ENCODE results near the gene MYZAP. TPM values are rescaled to one million over a fixed set of nuclear protein-coding genes. Genes with fewer than 3 reads are reported as not detected.

MYZAP gene
- total and polyA plus RNA-seq, 4 experiments from 2014 or later = 0.16 to 1.7 (median 1.1) TPM

GRCh38 chr15:57597431-57597830 is 5.7 kb downstream of the MYZAP start:
- no peak overlapping the region for H3K4me3 ChIP-seq (ENCODE audit: low read length in 2 of 2)
- CTCF ChIA-PET (ENCODE audit: partially characterized antibody) = no interaction called here
- H3K4me1 ChIP-seq (ENCODE audit: insufficient read depth, low read length) = no peaks in the 10 kb centered on the region
- intact Hi-C loops (cut with micrococcal nuclease) = no loop called here
- H3K27ac Mint-ChIP-seq = no peak overlapping the region
- POLR2A ChIA-PET (ENCODE audit: partially characterized antibody) = no interaction called here
- no peak overlapping the region for H3K4me3 Mint-ChIP-seq
- no peak overlapping the region for H3K27ac ChIP-seq (ENCODE audit: low read depth, low read length)
- DNase-seq = no peak
- H3K27me3 ChIP-seq (ENCODE audit: insufficient read depth, low read length) = peaks cover under 1% of the 10 kb centered on the region
- H3K4me1 Mint-ChIP-seq = peaks cover 0 to 5% (median 3%) of the 10 kb centered on the region in 4 donors
- no peaks in the 10 kb centered on the region for H3K36me3 Mint-ChIP-seq
- H3K9me3 Mint-ChIP-seq = no peaks in the 10 kb centered on the region
- H3K36me3 ChIP-seq (ENCODE audit: insufficient read depth, low read length) = no peaks in the 10 kb centered on the region
- H3K9me3 ChIP-seq (ENCODE audit: control insufficient read depth in 1 of 2, low read length in 2 of 2) = no peaks in the 10 kb centered on the region
- peaks cover 11 to 14% of the 10 kb centered on the region in 2 donors for H3K27me3 Mint-ChIP-seq

GRCh38 chr15:57598346-57598745 is 6.6 kb downstream of the MYZAP start:
- H3K36me3 ChIP-seq (ENCODE audit: insufficient read depth, low read length) = no peaks in the 10 kb centered on the region
- Mint-ChIP-seq H3K36me3 (no peaks in the 10 kb centered on the region), H3K4me3 (no peak overlapping the region), H3K27ac (no peak overlapping the region), H3K27me3 (peaks cover 8 to 13% of the 10 kb centered on the region in 2 donors), H3K4me1 (no peaks in the 10 kb centered on the region), H3K9me3 (no peaks in the 10 kb centered on the region)
- H3K4me1 ChIP-seq (ENCODE audit: insufficient read depth, low read length) = no peaks in the 10 kb centered on the region
- ChIA-PET CTCF (ENCODE audit: partially characterized antibody) (no interaction called here), POLR2A (ENCODE audit: partially characterized antibody) (no interaction called here)
- H3K27me3 ChIP-seq (ENCODE audit: insufficient read depth, low read length) = no peaks in the 10 kb centered on the region
- DNase-seq = no peak
- H3K27ac ChIP-seq (ENCODE audit: low read depth, low read length) = no peak overlapping the region
- intact Hi-C loops (cut with micrococcal nuclease) = no loop called here
- H3K4me3 ChIP-seq (ENCODE audit: low read length in 2 of 2) = no peak overlapping the region
- no peaks in the 10 kb centered on the region for H3K9me3 ChIP-seq (ENCODE audit: control insufficient read depth in 1 of 2, low read length in 2 of 2)

- H3K36me3 Mint-ChIP-seq = no peaks in the 10 kb centered on the region
- H3K4me3 ChIP-seq (ENCODE audit: low read length in 2 of 2) = no peak overlapping the region
- CTCF ChIA-PET (ENCODE audit: partially characterized antibody) = no interaction called here
- no peaks in the 10 kb centered on the region for H3K9me3 Mint-ChIP-seq
- H3K4me1 Mint-ChIP-seq = no peaks in the 10 kb centered on the region
- H3K27ac Mint-ChIP-seq = peak overlapping the region in 1 of 7 donors; percentile 22
- no peaks in the 10 kb centered on the region for H3K9me3 ChIP-seq (ENCODE audit: control insufficient read depth in 1 of 2, low read length in 2 of 2)
- no peaks in the 10 kb centered on the region for H3K27me3 ChIP-seq (ENCODE audit: insufficient read depth, low read length)
- intact Hi-C loops (cut with micrococcal nuclease) = no loop called here
- no peaks in the 10 kb centered on the region for H3K36me3 ChIP-seq (ENCODE audit: insufficient read depth, low read length)
- DNase-seq = no peak
- POLR2A ChIA-PET (ENCODE audit: partially characterized antibody) = no interaction called here
- H3K27ac ChIP-seq (ENCODE audit: low read depth, low read length) = no peak overlapping the region
- H3K27me3 Mint-ChIP-seq = peaks cover 4 to 10% of the 10 kb centered on the region in 2 donors
- no peaks in the 10 kb centered on the region for H3K4me1 ChIP-seq (ENCODE audit: insufficient read depth, low read length)
- H3K4me3 Mint-ChIP-seq = no peak overlapping the region
These were observed 7.6 kb downstream of the MYZAP start for GRCh38 chr15:57599296-57599810.

- POLR2A ChIA-PET (ENCODE audit: partially characterized antibody) = no interaction called here
- H3K27ac ChIP-seq (ENCODE audit: low read depth, low read length) = no peak overlapping the region
- intact Hi-C loops (cut with micrococcal nuclease) = no loop called here
- H3K27ac Mint-ChIP-seq = no peak overlapping the region
- no peak overlapping the region for H3K4me3 ChIP-seq (ENCODE audit: low read length in 2 of 2)
- no peaks in the 10 kb centered on the region for H3K4me1 Mint-ChIP-seq
- no peaks in the 10 kb centered on the region for H3K27me3 ChIP-seq (ENCODE audit: insufficient read depth, low read length)
- H3K36me3 Mint-ChIP-seq = no peaks in the 10 kb centered on the region
- CTCF ChIA-PET (ENCODE audit: partially characterized antibody) = interaction anchor here (1.1 kb wide), 1 partner anchor 132 kb away, joined by 3 read pairs; no protein-coding TSS in a partner anchor
- no peaks in the 10 kb centered on the region for H3K9me3 ChIP-seq (ENCODE audit: control insufficient read depth in 1 of 2, low read length in 2 of 2)
- H3K27me3 Mint-ChIP-seq = peaks cover 4 to 10% of the 10 kb centered on the region in 2 donors
- no peak for DNase-seq
- no peaks in the 10 kb centered on the region for H3K9me3 Mint-ChIP-seq
- no peak overlapping the region for H3K4me3 Mint-ChIP-seq
- no peaks in the 10 kb centered on the region for H3K36me3 ChIP-seq (ENCODE audit: insufficient read depth, low read length)
- no peaks in the 10 kb centered on the region for H3K4me1 ChIP-seq (ENCODE audit: insufficient read depth, low read length)
These were observed 8.5 kb downstream of the MYZAP start for GRCh38 chr15:57600197-57600596.

GRCh38 chr15:57604507-57604906 is 12.8 kb downstream of the MYZAP start:
- Mint-ChIP-seq H3K27ac (no peak overlapping the region), H3K9me3 (no peaks in the 10 kb centered on the region), H3K36me3 (no peaks in the 10 kb centered on the region), H3K4me1 (no peaks in the 10 kb centered on the region), H3K27me3 (peaks cover 3 to 9% of the 10 kb centered on the region in 2 donors), H3K4me3 (no peak overlapping the region)
- DNase-seq = no peak
- ChIA-PET POLR2A (ENCODE audit: partially characterized antibody) (no interaction called here), CTCF (ENCODE audit: partially characterized antibody) (no interaction called here)
- no peaks in the 10 kb centered on the region for H3K27me3 ChIP-seq (ENCODE audit: insufficient read depth, low read length)
- no peaks in the 10 kb centered on the region for H3K4me1 ChIP-seq (ENCODE audit: insufficient read depth, low read length)
- intact Hi-C loops (cut with micrococcal nuclease) = no loop called here
- H3K4me3 ChIP-seq (ENCODE audit: low read length in 2 of 2) = no peak overlapping the region
- H3K36me3 ChIP-seq (ENCODE audit: insufficient read depth, low read length) = no peaks in the 10 kb centered on the region
- H3K9me3 ChIP-seq (ENCODE audit: control insufficient read depth in 1 of 2, low read length in 2 of 2) = no peaks in the 10 kb centered on the region
- H3K27ac ChIP-seq (ENCODE audit: low read depth, low read length) = no peak overlapping the region

- H3K27ac Mint-ChIP-seq = peak overlapping the region in 1 of 7 donors; percentile 82
These were observed 13.8 kb downstream of the MYZAP start for GRCh38 chr15:57605491-57605890.

GRCh38 chr15:57606048-57606447 is 14.3 kb downstream of the MYZAP start:
- H3K4me3 ChIP-seq (ENCODE audit: low read length in 2 of 2) = no peak overlapping the region
- intact Hi-C loops (cut with micrococcal nuclease) = no loop called here
- no peaks in the 10 kb centered on the region for H3K9me3 Mint-ChIP-seq
- no peaks in the 10 kb centered on the region for H3K36me3 ChIP-seq (ENCODE audit: insufficient read depth, low read length)
- no peaks in the 10 kb centered on the region for H3K27me3 ChIP-seq (ENCODE audit: insufficient read depth, low read length)
- ChIA-PET CTCF (ENCODE audit: partially characterized antibody) (no interaction called here), POLR2A (ENCODE audit: partially characterized antibody) (no interaction called here)
- no peaks in the 10 kb centered on the region for H3K4me1 ChIP-seq (ENCODE audit: insufficient read depth, low read length)
- no peak overlapping the region for H3K27ac ChIP-seq (ENCODE audit: low read depth, low read length)
- no peaks in the 10 kb centered on the region for H3K9me3 ChIP-seq (ENCODE audit: control insufficient read depth in 1 of 2, low read length in 2 of 2)
- H3K4me3 Mint-ChIP-seq = no peak overlapping the region
- H3K27me3 Mint-ChIP-seq = peaks cover 3 to 8% of the 10 kb centered on the region in 2 donors
- no peaks in the 10 kb centered on the region for H3K4me1 Mint-ChIP-seq
- H3K27ac Mint-ChIP-seq = no peak overlapping the region
- DNase-seq = no peak
- no peaks in the 10 kb centered on the region for H3K36me3 Mint-ChIP-seq

More at GRCh38 chr15:57605491-57605890, 13.8 kb downstream of the MYZAP start:
- Histone ChIP-seq H3K27ac (ENCODE audit: low read depth, low read length) (no peak overlapping the region), H3K27me3 (ENCODE audit: insufficient read depth, low read length) (no peaks in the 10 kb centered on the region), H3K4me1 (ENCODE audit: insufficient read depth, low read length) (no peaks in the 10 kb centered on the region), H3K36me3 (ENCODE audit: insufficient read depth, low read length) (no peaks in the 10 kb centered on the region), H3K9me3 (ENCODE audit: control insufficient read depth in 1 of 2, low read length in 2 of 2) (no peaks in the 10 kb centered on the region), H3K4me3 (ENCODE audit: low read length in 2 of 2) (no peak overlapping the region)
- intact Hi-C loops (cut with micrococcal nuclease) = no loop called here
- DNase-seq = no peak
- Mint-ChIP-seq H3K36me3 (no peaks in the 10 kb centered on the region), H3K4me3 (no peak overlapping the region), H3K9me3 (no peaks in the 10 kb centered on the region), H3K27me3 (peaks cover 3 to 9% of the 10 kb centered on the region in 2 donors), H3K4me1 (no peaks in the 10 kb centered on the region)
- POLR2A ChIA-PET (ENCODE audit: partially characterized antibody) = no interaction called here
- CTCF ChIA-PET (ENCODE audit: partially characterized antibody) = no interaction called here

- Mint-ChIP-seq H3K27me3 (peaks cover 3 to 5% of the 10 kb centered on the region in 2 donors), H3K4me3 (no peak overlapping the region), H3K36me3 (no peaks in the 10 kb centered on the region), H3K9me3 (no peaks in the 10 kb centered on the region), H3K27ac (no peak overlapping the region), H3K4me1 (no peaks in the 10 kb centered on the region)
- CTCF ChIA-PET (ENCODE audit: partially characterized antibody) = no interaction called here
- Histone ChIP-seq H3K4me3 (ENCODE audit: low read length in 2 of 2) (no peak overlapping the region), H3K36me3 (ENCODE audit: insufficient read depth, low read length) (no peaks in the 10 kb centered on the region), H3K4me1 (ENCODE audit: insufficient read depth, low read length) (no peaks in the 10 kb centered on the region), H3K27me3 (ENCODE audit: insufficient read depth, low read length) (no peaks in the 10 kb centered on the region), H3K9me3 (ENCODE audit: control insufficient read depth in 1 of 2, low read length in 2 of 2) (no peaks in the 10 kb centered on the region), H3K27ac (ENCODE audit: low read depth, low read length) (no peak overlapping the region)
- intact Hi-C loops (cut with micrococcal nuclease) = no loop called here
- POLR2A ChIA-PET (ENCODE audit: partially characterized antibody) = no interaction called here
- DNase-seq = no peak
These were observed 15.1 kb downstream of the MYZAP start for GRCh38 chr15:57606816-57607215.

Measured in CD4-positive, alpha-beta memory T cell (primary cell).